GM12865 (cell line): ENCODE results near the gene CACNA2D1.

ENCODE experiments used
- DNase-seq: peaks from one replicate; pipeline ENCODE4 v3.0.0; 2010; ENCODE audit warnings: low read depth
- H3K4me3 ChIP-seq: 2 replicates; pipeline ENCODE4 v1.5.1; 2011; ENCODE audit warnings: mild to moderate bottlenecking, low read depth, low read length, control low read depth
- TF ChIP-seq, protein P1 (sequence below): IDR thresholded peaks from 2 replicates; pipeline ENCODE4 v1.5.1; 2011; ENCODE audit warnings: low read length, control low read depth, low read depth, inconsistent platforms; ENCODE audit not compliant: insufficient read depth; ENCODE audit errors: missing control alignments

Gene CACNA2D1

DNA sequence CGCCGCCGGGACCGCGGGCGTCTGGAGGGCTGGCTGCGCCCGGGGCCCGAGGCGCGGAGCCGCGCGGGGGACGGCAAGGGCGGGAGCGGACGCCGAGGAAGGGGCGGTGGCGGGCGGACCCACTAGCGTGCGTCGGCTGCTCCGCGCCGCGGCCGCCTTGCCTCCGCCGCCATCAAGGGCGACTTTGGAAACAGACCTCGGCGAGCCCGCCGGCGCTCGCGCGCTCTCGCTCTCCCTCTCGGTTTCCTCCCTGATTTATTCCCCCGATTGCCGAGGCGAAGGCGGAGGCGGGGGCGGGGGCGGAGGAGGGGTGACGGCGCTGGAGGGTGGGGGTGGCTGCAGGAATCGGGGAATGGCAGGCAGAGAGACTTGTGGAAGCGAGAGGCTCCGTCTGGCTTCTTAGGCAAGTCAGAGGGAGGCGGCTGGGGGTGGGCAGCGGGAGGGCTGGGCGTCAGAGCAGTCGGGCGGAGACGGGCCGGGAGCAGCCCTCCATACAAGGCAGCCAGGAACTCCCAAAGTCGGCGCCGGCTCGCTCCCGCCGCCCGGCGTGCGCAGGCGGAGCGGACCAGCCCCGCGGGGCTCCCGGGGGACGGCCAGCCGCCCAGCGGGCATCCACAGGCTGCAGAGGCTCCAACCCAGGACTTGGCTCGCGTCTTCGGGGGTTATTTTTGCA, at the start of gene CACNA2D1:
TSS of gene CACNA2D1 (minus strand) at position 231 of the 673 bp plus-strand sequence.
- H3K4me3 ChIP-seq, result peak within 1 kb of the TSS; percentile 36
- peak; percentile 39 for DNase-seq
- TF ChIP-seq, protein P1, sequence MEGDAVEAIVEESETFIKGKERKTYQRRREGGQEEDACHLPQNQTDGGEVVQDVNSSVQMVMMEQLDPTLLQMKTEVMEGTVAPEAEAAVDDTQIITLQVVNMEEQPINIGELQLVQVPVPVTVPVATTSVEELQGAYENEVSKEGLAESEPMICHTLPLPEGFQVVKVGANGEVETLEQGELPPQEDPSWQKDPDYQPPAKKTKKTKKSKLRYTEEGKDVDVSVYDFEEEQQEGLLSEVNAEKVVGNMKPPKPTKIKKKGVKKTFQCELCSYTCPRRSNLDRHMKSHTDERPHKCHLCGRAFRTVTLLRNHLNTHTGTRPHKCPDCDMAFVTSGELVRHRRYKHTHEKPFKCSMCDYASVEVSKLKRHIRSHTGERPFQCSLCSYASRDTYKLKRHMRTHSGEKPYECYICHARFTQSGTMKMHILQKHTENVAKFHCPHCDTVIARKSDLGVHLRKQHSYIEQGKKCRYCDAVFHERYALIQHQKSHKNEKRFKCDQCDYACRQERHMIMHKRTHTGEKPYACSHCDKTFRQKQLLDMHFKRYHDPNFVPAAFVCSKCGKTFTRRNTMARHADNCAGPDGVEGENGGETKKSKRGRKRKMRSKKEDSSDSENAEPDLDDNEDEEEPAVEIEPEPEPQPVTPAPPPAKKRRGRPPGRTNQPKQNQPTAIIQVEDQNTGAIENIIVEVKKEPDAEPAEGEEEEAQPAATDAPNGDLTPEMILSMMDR, result no peak

DNA sequence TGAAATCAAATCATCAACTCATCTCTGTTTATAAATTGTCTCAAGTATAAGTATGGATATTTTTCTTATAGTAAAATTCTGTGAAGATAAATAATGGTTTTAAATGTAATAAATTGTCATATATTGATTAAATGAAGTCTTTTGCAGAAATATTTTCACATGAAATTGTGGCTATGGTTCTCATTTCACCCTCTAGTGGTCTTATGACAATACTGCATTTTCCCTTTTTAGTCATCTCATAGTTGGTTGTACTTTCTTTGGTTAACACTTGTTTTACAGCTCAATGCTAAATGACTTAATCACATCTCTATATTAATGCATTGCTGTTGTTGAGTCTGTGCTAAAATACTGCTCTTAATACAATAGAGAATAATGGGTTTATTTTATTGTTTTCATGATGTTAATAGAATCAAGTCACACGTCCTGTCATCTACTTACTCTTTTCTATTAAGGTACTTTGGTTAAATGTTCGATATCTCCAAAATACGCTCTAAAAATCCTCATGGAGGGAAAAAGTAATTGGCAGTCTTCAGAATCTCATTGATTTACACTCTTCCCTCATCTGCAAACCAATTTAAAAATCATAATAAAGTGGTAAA, 38.0 kb upstream of the CACNA2D1 start:
- TF ChIP-seq, protein P1, result peak; percentile 57
- H3K4me3 ChIP-seq, result no peak overlapping the region
- DNase-seq, result peak; percentile 10

DNA sequence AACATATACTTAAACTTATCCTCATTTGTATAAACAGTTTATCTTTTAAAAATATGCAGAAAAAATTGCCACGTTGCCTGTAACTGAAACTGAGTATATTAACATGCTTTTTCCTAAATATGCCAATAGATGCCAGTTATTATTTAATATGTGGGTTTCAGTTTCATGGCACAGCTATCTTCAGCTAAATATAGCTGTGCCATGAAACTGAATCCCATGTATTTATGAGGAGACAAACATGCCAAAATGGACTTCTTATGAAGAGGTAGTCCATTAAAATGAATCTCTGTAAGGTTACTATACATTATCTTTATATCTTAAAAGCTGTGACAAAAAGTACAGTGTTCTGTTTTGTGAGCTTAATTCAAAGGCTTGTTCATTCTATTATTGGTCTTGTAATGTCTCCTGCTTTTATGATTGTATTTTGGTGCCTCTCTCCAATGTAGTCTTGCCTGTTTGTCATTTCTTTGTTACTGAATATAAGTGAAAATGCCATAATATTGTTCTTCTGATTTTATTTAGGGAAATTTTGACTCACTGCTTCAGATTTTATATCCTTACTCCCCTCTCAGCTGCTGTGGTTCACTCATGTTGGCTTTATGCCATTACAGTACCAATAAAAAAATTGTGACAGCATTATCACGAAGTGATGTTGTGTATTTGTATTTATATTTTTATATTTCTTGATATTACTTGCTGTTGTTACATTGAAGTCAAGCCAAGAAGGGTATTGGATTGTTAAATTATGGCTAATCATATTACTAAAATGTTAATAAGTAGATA, 34.3 kb upstream of the CACNA2D1 start:
- no peak overlapping the region for H3K4me3 ChIP-seq
- TF ChIP-seq, protein P1, result no peak
- DNase-seq, result no peak

DNA sequence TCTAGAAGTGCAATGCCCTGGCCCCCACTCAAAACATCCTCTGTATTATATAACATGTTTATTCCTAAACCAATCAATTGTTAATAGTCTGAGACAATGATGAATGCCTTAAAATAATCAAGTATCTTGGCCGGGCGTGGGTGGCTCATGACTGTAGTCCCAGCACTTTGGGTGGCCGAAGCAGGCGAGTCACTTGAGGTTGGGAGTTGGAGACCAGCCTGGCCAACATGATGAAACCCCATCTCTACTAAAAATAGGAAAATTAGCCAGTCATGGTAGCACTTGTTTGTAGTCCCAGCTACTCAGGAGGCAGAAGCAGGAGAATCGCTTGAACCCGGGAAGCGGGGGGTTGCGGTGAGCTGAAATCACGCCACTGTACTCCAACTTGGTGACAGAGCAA, 29.4 kb upstream of the CACNA2D1 start:
- TF ChIP-seq, protein P1, result no peak
- no peak for DNase-seq

DNA sequence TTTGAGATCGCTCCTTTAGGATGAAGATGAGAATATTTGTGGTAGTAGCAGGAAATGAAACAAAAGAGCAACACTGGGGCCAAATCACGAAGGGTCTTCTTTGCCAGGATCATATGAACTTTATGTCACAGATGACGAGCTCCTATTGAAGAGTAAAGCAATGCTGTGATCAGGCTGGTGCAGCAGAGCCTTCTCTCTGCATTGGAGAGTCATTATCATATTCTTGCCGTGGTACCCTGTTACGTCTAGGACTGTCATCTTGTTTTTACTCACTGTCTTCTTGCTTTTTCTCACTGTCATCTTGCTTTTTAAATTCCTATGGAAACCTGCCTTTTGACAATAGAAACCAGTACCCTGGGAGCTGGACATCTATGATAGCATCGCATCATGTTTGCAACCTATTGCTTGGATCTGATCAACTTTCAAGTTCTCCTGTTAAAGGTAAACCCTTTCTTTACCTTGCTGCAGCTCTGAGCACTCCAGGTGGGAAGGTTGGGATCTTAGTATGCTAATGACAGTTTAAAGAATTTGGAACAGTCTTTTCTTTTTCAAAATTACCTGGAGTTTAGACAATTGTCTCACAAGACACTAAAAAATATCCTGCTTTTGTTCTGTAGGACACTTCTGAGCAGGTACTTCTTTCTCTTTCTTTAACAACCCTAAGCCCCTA, 27.9 kb upstream of the CACNA2D1 start:
- no peak overlapping the region for H3K4me3 ChIP-seq
- TF ChIP-seq, protein P1, result no peak
- DNase-seq, result no peak

More for the DNA sequence above, 29.4 kb upstream of the CACNA2D1 start:
- H3K4me3 ChIP-seq, result no peak overlapping the region

DNA sequence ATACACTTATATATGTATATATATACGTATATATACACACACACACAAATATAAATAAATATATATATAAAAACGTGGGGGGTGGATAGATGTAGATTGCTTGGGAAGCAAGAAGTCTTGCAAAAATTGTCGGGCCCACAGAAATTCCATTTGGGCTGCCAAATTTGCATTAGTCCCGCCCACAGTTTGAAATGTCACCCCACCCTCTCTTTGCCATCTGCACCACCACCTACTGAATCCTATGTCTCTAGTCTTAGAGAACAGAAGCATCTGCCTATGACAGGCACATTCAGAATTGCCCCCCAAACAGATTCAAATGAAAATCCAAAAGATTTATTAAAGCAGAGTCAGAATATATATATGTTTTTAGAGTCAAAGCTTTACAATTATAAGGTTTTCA, 25.6 kb upstream of the CACNA2D1 start:
- no peak overlapping the region for H3K4me3 ChIP-seq
- TF ChIP-seq, protein P1, result no peak
- no peak for DNase-seq
